WTC11 (cell line): ENCODE data around the gene MICAL3. TPM values are rescaled to one million over a fixed set of nuclear protein-coding genes. Genes with fewer than 3 reads are reported as not detected.

ENCODE experiments used
- ATAC-seq: fragments of 200-7000 bp; cut with Tn5 transposase; 2 replicates; pipeline ENCODE4 v1.10.0; 2021; ENCODE audit warnings: mild to moderate bottlenecking, moderate library complexity
- CTCF ChIA-PET: fragments of 300-600 bp; sonication (Branson Sonifier 250); formaldehyde crosslinking; loops from one replicate; lab custom pipeline; 2021; ENCODE audit warnings: antibody characterized with exemption; lab: Charles Lee
- POLR2A ChIA-PET: fragments of 350-600 bp; sonication (Branson Sonifier 250); formaldehyde crosslinking; loops from one replicate; lab custom pipeline; 2021; ENCODE audit warnings: antibody characterized with exemption; lab: Charles Lee
- DNase-seq: peaks from one replicate; pipeline ENCODE4 v3.0.0; 2021; ENCODE audit warnings: low spot score
- H3K27ac Mint-ChIP-seq: 2 replicates; pipeline ENCODE4 v1.8.0; 2021; ENCODE audit warnings: mixed read lengths
- H3K27me3 Mint-ChIP-seq: 2 replicates; pipeline ENCODE4 v1.8.0; 2021; ENCODE audit warnings: low read depth, mild to moderate bottlenecking, moderate library complexity, mixed read lengths
- H3K36me3 Mint-ChIP-seq: 2 replicates; pipeline ENCODE4 v1.8.0; 2021; ENCODE audit warnings: mixed read lengths
- H3K4me1 Mint-ChIP-seq: 2 replicates; pipeline ENCODE4 v1.8.0; 2022; ENCODE audit warnings: mixed read lengths
- H3K4me3 Mint-ChIP-seq: 2 replicates; pipeline ENCODE4 v1.8.0; 2021; ENCODE audit warnings: mild to moderate bottlenecking, moderate library complexity, mixed read lengths
- H3K9me3 Mint-ChIP-seq: 2 replicates; pipeline ENCODE4 v1.8.0; 2021; ENCODE audit warnings: mixed read lengths
- CREB1 ChIP-seq: sonication (generic); formaldehyde crosslinking; IDR thresholded peaks from 2 replicates; pipeline ENCODE4 v1.8.0; 2023; ENCODE audit warnings: mild to moderate bottlenecking, missing genetic modification reagents
- ETV6 ChIP-seq: sonication (generic); formaldehyde crosslinking; IDR thresholded peaks from 2 replicates; pipeline ENCODE4 v1.8.1; 2022; ENCODE audit warnings: mild to moderate bottlenecking, missing genetic modification reagents
- FOXJ3 ChIP-seq: sonication (generic); formaldehyde crosslinking; IDR thresholded peaks from 2 replicates; pipeline ENCODE4 v1.9.0; 2021; ENCODE audit warnings: missing genetic modification reagents, mild to moderate bottlenecking, borderline replicate concordance
- FOXK1 ChIP-seq: sonication (generic); formaldehyde crosslinking; IDR thresholded peaks from 2 replicates; pipeline ENCODE4 v1.8.0; 2022; ENCODE audit warnings: mild to moderate bottlenecking, moderate library complexity, missing genetic modification reagents
- FOXP1 ChIP-seq: sonication (generic); formaldehyde crosslinking; IDR thresholded peaks from 2 replicates; pipeline ENCODE4 v1.8.0; 2022; ENCODE audit warnings: missing genetic modification reagents, mild to moderate bottlenecking, moderate library complexity, borderline replicate concordance
- GABPB1 ChIP-seq: sonication (generic); formaldehyde crosslinking; IDR thresholded peaks from 2 replicates; pipeline ENCODE4 v1.8.1; 2023; ENCODE audit warnings: mild to moderate bottlenecking, missing genetic modification reagents
- GRHL2 ChIP-seq: fragments of 250-450 bp; sonication (Bioruptor Pico); IDR thresholded peaks from 2 replicates; pipeline ENCODE4 v1.8.0; 2022; ENCODE audit warnings: mild to moderate bottlenecking, moderate library complexity; ENCODE audit not compliant: insufficient replicate concordance, severe bottlenecking
- MXD4 ChIP-seq: fragments of 250-450 bp; sonication (Bioruptor Pico); IDR thresholded peaks from 2 replicates; pipeline ENCODE4 v1.8.0; 2021; ENCODE audit warnings: mild to moderate bottlenecking, moderate library complexity, borderline replicate concordance
- NFE2L1 ChIP-seq: sonication (generic); formaldehyde crosslinking; IDR thresholded peaks from 2 replicates; pipeline ENCODE4 v1.8.1; 2023; ENCODE audit warnings: missing genetic modification reagents
- NFYB ChIP-seq: sonication (generic); formaldehyde crosslinking; conservative IDR thresholded peaks from 2 replicates; pipeline ENCODE4 v1.8.0; 2022; ENCODE audit warnings: low read depth, missing genetic modification reagents
- RELA ChIP-seq: sonication (generic); formaldehyde crosslinking; IDR thresholded peaks from 2 replicates; pipeline ENCODE4 v1.8.1; 2022; ENCODE audit warnings: missing genetic modification reagents, mild to moderate bottlenecking, borderline replicate concordance
- SMAD4 ChIP-seq: sonication (generic); formaldehyde crosslinking; IDR thresholded peaks from 2 replicates; pipeline ENCODE4 v1.8.0; 2022; ENCODE audit warnings: mild to moderate bottlenecking, missing genetic modification reagents
- TP53 ChIP-seq: sonication (generic); formaldehyde crosslinking; IDR thresholded peaks from 2 replicates; pipeline ENCODE4 v1.8.1; 2023; ENCODE audit warnings: mild to moderate bottlenecking, missing genetic modification reagents
- ZNF317 ChIP-seq: sonication (generic); formaldehyde crosslinking; IDR thresholded peaks from 2 replicates; pipeline ENCODE4 v1.8.1; 2023; ENCODE audit warnings: low read depth, mild to moderate bottlenecking, moderate library complexity, missing genetic modification reagents, borderline replicate concordance
- ZNF396 ChIP-seq: fragments of 250-450 bp; sonication (Bioruptor Pico); IDR thresholded peaks from 2 replicates; pipeline ENCODE4 v1.8.0; 2021; ENCODE audit warnings: mild to moderate bottlenecking, moderate library complexity, borderline replicate concordance
- ZNF423 ChIP-seq: fragments of 250-450 bp; sonication (Bioruptor Pico); IDR thresholded peaks from 2 replicates; pipeline ENCODE4 v2.1.2; 2022; ENCODE audit warnings: mild to moderate bottlenecking, moderate library complexity
- total RNA-seq: library from RNA; stranded (reverse); gene quantifications from 3 replicates; pipeline ENCODE4 v1.2.3, GENCODE V29; 2021
- TF ChIP-seq, protein P1 (sequence below): fragments of 250-450 bp; sonication (Bioruptor Pico); IDR thresholded peaks from 2 replicates; pipeline ENCODE4 v1.9.0; 2021; ENCODE audit warnings: mild to moderate bottlenecking
- TF ChIP-seq, protein P2 (sequence below): sonication (generic); formaldehyde crosslinking; IDR thresholded peaks from 2 replicates; pipeline ENCODE4 v1.8.0; 2022; ENCODE audit warnings: mild to moderate bottlenecking, missing genetic modification reagents
- TF ChIP-seq, protein P3 (sequence below): fragments of 250-450 bp; sonication (Bioruptor Pico); IDR thresholded peaks from 2 replicates; pipeline ENCODE4 v1.8.0; 2021; ENCODE audit warnings: mild to moderate bottlenecking
- TF ChIP-seq, protein P4 (sequence below): fragments of 250-450 bp; sonication (Bioruptor Pico); IDR thresholded peaks from 2 replicates; pipeline ENCODE4 v1.9.0; 2021; ENCODE audit warnings: moderate library complexity, mild to moderate bottlenecking, inconsistent platforms, borderline replicate concordance
- TF ChIP-seq, protein P5 (sequence below): sonication (generic); formaldehyde crosslinking; IDR thresholded peaks from 2 replicates; pipeline ENCODE4 v1.8.1; 2022; ENCODE audit warnings: low read depth, mild to moderate bottlenecking, moderate library complexity, missing genetic modification reagents, borderline replicate concordance
- TF ChIP-seq, protein P6 (sequence below): sonication (generic); formaldehyde crosslinking; IDR thresholded peaks from 2 replicates; pipeline ENCODE4 v1.8.1; 2022; ENCODE audit warnings: mild to moderate bottlenecking, moderate library complexity, missing genetic modification reagents
- TF ChIP-seq, protein P7 (sequence below): sonication (generic); formaldehyde crosslinking; IDR thresholded peaks from 2 replicates; pipeline ENCODE4 v1.8.1; 2023; ENCODE audit warnings: mild to moderate bottlenecking, missing genetic modification reagents, borderline replicate concordance

Gene MICAL3
- total RNA-seq, 1 experiment from 2014 or later = 41.2 TPM

DNA sequence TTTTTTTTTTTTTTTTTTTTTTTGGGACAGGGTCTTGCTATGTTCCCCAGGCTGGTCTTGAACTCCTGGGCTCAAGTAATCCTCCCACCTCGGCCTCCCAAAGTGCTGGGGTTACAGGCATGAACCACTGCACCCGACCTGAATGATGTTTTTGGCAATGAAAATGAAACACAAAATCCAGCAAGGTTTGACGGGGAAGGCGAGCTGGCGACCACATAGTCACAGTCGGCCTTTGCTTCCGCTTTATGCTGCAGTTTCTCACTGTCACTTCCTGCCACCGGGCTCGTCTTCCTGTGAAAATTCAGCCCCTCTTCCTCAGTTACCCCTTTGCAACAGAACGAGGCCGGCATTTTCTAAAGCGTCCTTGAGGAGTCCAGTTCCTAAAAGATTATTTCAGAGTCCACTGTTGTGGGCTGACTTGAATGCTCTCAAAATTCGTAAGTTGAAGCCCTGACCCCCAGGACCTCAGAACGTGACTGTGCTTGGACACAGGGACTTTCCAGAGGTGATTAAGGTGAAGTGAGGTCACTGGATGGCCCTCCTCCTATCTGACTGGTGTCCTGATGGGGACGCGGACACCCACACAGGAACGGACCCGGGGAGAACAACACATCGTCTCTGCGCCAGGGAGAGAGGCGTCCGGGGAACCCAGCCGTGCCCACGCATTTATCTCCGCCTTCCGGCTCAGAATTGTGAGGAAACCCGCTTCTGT, 247.2 kb downstream of the MICAL3 start:
- ChIA-PET POLR2A (no interaction called here), CTCF (interaction anchor here (1.4 to 5.3 kb wide), 3 partner anchors 8 to 35 kb away, joined by 4 to 51 read pairs (median 22); no protein-coding TSS in a partner anchor)
- no peak for DNase-seq
- Mint-ChIP-seq H3K36me3 (no peaks in the 10 kb centered on the region), H3K27ac (peak overlapping the region; percentile 72; the same call in 1 of the 2 replicates), H3K27me3 (peaks cover 5% of the 10 kb centered on the region; the same call in 1 of the 2 replicates), H3K4me1 (peaks cover 36% of the 10 kb centered on the region), H3K4me3 (no peak overlapping the region)
- ATAC-seq = no peak
- peak; percentile 17; the same call in 1 of the 2 replicates for TF ChIP-seq GABPB1 (CRISPR knock-in tag)
- TF ChIP-seq, protein P1, sequence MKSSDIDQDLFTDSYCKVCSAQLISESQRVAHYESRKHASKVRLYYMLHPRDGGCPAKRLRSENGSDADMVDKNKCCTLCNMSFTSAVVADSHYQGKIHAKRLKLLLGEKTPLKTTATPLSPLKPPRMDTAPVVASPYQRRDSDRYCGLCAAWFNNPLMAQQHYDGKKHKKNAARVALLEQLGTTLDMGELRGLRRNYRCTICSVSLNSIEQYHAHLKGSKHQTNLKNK (CRISPR knock-in tag) = no peak
- TF ChIP-seq NFE2L1 = no peak
- no peak for TF ChIP-seq FOXP1
- TF ChIP-seq, all 79 proteins: peak for 1
- no peaks in the 10 kb centered on the region for H3K9me3 Mint-ChIP-seq

DNA sequence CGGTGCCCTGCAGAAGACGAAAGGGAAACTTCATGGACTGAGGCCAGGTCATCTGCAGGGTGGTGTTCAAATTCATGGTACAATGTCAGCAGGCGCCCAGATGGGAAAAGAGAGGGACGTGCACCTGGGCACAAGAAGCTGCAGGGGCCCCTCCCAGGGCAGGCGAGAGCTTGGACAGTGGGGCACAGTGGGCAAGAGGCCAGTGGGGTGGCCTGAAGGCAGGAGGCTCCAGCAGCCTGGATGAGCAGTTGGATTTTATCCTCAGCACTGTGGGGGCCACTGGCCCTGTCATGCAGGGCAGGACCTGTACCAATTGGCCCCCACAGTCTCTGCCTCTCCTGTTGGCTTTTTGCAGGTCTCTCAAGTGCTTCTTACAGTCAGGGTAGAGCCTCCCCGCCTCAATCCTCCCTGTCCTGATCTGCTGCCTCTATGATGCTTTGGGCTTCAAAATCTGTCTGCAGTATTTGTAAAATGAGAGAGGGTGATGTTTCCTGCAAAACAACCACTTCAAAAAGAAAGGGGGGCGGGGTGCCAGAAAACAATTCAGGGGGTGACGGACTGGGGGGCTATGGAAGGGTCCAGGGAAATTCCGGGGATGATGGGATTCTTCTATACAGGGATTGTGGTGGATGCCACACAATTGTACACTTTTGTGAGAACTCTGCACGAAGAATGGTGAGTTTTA, 248.4 kb downstream of the MICAL3 start:
- no peak for ATAC-seq
- H3K27me3 Mint-ChIP-seq = peaks cover 5% of the 10 kb centered on the region; the same call in 1 of the 2 replicates
- no peak for TF ChIP-seq TP53
- no peak for TF ChIP-seq FOXJ3 (CRISPR knock-in tag)
- no peak for TF ChIP-seq NFYB (CRISPR knock-in tag)
- TF ChIP-seq, protein P2, sequence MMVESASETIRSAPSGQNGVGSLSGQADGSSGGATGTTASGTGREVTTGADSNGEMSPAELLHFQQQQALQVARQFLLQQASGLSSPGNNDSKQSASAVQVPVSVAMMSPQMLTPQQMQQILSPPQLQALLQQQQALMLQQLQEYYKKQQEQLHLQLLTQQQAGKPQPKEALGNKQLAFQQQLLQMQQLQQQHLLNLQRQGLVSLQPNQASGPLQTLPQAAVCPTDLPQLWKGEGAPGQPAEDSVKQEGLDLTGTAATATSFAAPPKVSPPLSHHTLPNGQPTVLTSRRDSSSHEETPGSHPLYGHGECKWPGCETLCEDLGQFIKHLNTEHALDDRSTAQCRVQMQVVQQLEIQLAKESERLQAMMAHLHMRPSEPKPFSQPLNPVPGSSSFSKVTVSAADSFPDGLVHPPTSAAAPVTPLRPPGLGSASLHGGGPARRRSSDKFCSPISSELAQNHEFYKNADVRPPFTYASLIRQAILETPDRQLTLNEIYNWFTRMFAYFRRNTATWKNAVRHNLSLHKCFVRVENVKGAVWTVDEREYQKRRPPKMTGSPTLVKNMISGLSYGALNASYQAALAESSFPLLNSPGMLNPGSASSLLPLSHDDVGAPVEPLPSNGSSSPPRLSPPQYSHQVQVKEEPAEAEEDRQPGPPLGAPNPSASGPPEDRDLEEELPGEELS (CRISPR knock-in tag) = no peak
- TF ChIP-seq, protein P3, sequence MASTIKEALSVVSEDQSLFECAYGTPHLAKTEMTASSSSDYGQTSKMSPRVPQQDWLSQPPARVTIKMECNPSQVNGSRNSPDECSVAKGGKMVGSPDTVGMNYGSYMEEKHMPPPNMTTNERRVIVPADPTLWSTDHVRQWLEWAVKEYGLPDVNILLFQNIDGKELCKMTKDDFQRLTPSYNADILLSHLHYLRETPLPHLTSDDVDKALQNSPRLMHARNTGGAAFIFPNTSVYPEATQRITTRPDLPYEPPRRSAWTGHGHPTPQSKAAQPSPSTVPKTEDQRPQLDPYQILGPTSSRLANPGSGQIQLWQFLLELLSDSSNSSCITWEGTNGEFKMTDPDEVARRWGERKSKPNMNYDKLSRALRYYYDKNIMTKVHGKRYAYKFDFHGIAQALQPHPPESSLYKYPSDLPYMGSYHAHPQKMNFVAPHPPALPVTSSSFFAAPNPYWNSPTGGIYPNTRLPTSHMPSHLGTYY (CRISPR knock-in tag) = no peak
- TF ChIP-seq, protein P4, sequence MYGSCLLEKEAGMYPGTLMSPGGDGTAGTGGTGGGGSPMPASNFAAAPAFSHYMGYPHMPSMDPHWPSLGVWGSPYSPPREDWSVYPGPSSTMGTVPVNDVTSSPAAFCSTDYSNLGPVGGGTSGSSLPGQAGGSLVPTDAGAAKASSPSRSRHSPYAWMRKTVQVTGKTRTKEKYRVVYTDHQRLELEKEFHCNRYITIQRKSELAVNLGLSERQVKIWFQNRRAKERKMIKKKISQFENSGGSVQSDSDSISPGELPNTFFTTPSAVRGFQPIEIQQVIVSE (CRISPR knock-in tag) = no peak
- TF ChIP-seq ZNF317 (CRISPR knock-in tag) = no peak
- TF ChIP-seq, protein P5, sequence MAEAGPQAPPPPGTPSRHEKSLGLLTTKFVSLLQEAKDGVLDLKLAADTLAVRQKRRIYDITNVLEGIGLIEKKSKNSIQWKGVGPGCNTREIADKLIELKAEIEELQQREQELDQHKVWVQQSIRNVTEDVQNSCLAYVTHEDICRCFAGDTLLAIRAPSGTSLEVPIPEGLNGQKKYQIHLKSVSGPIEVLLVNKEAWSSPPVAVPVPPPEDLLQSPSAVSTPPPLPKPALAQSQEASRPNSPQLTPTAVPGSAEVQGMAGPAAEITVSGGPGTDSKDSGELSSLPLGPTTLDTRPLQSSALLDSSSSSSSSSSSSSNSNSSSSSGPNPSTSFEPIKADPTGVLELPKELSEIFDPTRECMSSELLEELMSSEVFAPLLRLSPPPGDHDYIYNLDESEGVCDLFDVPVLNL (CRISPR knock-in tag) = no peak
- no peak for TF ChIP-seq CREB1
- TF ChIP-seq GRHL2 (CRISPR knock-in tag) = no peak
- TF ChIP-seq ZNF423 = no peak
- no peak for TF ChIP-seq RELA (CRISPR knock-in tag)
- TF ChIP-seq FOXK1 (CRISPR knock-in tag) = no peak
- no peak for TF ChIP-seq MXD4 (CRISPR knock-in tag)
- no peak for TF ChIP-seq SMAD4 (CRISPR knock-in tag)
- no peak for TF ChIP-seq ZNF396
- TF ChIP-seq, protein P6, sequence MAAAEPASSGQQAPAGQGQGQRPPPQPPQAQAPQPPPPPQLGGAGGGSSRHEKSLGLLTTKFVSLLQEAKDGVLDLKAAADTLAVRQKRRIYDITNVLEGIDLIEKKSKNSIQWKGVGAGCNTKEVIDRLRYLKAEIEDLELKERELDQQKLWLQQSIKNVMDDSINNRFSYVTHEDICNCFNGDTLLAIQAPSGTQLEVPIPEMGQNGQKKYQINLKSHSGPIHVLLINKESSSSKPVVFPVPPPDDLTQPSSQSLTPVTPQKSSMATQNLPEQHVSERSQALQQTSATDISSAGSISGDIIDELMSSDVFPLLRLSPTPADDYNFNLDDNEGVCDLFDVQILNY = no peak
- TF ChIP-seq, protein P7, sequence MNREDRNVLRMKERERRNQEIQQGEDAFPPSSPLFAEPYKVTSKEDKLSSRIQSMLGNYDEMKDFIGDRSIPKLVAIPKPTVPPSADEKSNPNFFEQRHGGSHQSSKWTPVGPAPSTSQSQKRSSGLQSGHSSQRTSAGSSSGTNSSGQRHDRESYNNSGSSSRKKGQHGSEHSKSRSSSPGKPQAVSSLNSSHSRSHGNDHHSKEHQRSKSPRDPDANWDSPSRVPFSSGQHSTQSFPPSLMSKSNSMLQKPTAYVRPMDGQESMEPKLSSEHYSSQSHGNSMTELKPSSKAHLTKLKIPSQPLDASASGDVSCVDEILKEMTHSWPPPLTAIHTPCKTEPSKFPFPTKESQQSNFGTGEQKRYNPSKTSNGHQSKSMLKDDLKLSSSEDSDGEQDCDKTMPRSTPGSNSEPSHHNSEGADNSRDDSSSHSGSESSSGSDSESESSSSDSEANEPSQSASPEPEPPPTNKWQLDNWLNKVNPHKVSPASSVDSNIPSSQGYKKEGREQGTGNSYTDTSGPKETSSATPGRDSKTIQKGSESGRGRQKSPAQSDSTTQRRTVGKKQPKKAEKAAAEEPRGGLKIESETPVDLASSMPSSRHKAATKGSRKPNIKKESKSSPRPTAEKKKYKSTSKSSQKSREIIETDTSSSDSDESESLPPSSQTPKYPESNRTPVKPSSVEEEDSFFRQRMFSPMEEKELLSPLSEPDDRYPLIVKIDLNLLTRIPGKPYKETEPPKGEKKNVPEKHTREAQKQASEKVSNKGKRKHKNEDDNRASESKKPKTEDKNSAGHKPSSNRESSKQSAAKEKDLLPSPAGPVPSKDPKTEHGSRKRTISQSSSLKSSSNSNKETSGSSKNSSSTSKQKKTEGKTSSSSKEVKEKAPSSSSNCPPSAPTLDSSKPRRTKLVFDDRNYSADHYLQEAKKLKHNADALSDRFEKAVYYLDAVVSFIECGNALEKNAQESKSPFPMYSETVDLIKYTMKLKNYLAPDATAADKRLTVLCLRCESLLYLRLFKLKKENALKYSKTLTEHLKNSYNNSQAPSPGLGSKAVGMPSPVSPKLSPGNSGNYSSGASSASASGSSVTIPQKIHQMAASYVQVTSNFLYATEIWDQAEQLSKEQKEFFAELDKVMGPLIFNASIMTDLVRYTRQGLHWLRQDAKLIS (CRISPR knock-in tag) = no peak
- no peak for TF ChIP-seq ETV6 (CRISPR knock-in tag)
- TF ChIP-seq, all 79 proteins: peak for 0
- no peak for DNase-seq
- ChIA-PET CTCF (interaction anchor here (1.4 kb wide), 1 partner anchor 9 kb away, joined by 4 read pairs; no protein-coding TSS in a partner anchor), POLR2A (no interaction called here)
- Mint-ChIP-seq H3K9me3 (no peaks in the 10 kb centered on the region), H3K36me3 (no peaks in the 10 kb centered on the region), H3K27ac (no peak overlapping the region), H3K4me1 (peaks cover 36% of the 10 kb centered on the region), H3K4me3 (no peak overlapping the region; the same call in 1 of the 2 replicates)
